ENCODE data around the gene EFCAB10. TPM values are rescaled to one million over a fixed set of nuclear protein-coding genes. Genes with fewer than 3 reads are reported as not detected.

The EFCAB10 gene
- total RNA-seq, 1 donor from 2014 or later: 2.0 TPM

- H3K4me1 Mint-ChIP-seq (ENCODE audit: unreplicated experiment): peaks cover 13% of the 10 kb centered on the region
- DNase-seq (ENCODE audit: extremely low spot score, unreplicated experiment): no peak
- H3K4me3 Mint-ChIP-seq: no peak overlapping the region
- TF ChIP-seq, protein P1, sequence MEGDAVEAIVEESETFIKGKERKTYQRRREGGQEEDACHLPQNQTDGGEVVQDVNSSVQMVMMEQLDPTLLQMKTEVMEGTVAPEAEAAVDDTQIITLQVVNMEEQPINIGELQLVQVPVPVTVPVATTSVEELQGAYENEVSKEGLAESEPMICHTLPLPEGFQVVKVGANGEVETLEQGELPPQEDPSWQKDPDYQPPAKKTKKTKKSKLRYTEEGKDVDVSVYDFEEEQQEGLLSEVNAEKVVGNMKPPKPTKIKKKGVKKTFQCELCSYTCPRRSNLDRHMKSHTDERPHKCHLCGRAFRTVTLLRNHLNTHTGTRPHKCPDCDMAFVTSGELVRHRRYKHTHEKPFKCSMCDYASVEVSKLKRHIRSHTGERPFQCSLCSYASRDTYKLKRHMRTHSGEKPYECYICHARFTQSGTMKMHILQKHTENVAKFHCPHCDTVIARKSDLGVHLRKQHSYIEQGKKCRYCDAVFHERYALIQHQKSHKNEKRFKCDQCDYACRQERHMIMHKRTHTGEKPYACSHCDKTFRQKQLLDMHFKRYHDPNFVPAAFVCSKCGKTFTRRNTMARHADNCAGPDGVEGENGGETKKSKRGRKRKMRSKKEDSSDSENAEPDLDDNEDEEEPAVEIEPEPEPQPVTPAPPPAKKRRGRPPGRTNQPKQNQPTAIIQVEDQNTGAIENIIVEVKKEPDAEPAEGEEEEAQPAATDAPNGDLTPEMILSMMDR (conservative IDR thresholded peaks at IDR 0.05): no peak
- no peaks in the 10 kb centered on the region for H3K36me3 Mint-ChIP-seq
- H3K9me3 Mint-ChIP-seq: no peaks in the 10 kb centered on the region
- no peaks in the 10 kb centered on the region for H3K27me3 Mint-ChIP-seq
- no peak overlapping the region for H3K27ac Mint-ChIP-seq
Observed at GRCh38 chr7:105591522-105591921, 10.2 kb upstream of the EFCAB10 start.

GRCh38 chr7:105590793-105591192 lies 9.5 kb upstream of the EFCAB10 start:
- no peaks in the 10 kb centered on the region for H3K36me3 Mint-ChIP-seq
- no peak for DNase-seq (ENCODE audit: extremely low spot score, unreplicated experiment)
- TF ChIP-seq, protein P1 (conservative IDR thresholded peaks at IDR 0.05): no peak
- peaks cover 13% of the 10 kb centered on the region for H3K4me1 Mint-ChIP-seq (ENCODE audit: unreplicated experiment)
- H3K9me3 Mint-ChIP-seq: no peaks in the 10 kb centered on the region
- H3K27me3 Mint-ChIP-seq: no peaks in the 10 kb centered on the region
- no peak overlapping the region for H3K27ac Mint-ChIP-seq
- H3K4me3 Mint-ChIP-seq: no peak overlapping the region

GRCh38 chr7:105589356-105590077 lies 8.2 kb upstream of the EFCAB10 start:
- Mint-ChIP-seq H3K9me3 (no peaks in the 10 kb centered on the region), H3K27ac (no peak overlapping the region), H3K4me3 (no peak overlapping the region), H3K36me3 (no peaks in the 10 kb centered on the region), H3K27me3 (no peaks in the 10 kb centered on the region), H3K4me1 (ENCODE audit: unreplicated experiment) (peaks cover 13% of the 10 kb centered on the region)
- no peak for DNase-seq (ENCODE audit: extremely low spot score, unreplicated experiment)
- TF ChIP-seq, protein P1 (conservative IDR thresholded peaks at IDR 0.05): peak; percentile 77

DNA sequence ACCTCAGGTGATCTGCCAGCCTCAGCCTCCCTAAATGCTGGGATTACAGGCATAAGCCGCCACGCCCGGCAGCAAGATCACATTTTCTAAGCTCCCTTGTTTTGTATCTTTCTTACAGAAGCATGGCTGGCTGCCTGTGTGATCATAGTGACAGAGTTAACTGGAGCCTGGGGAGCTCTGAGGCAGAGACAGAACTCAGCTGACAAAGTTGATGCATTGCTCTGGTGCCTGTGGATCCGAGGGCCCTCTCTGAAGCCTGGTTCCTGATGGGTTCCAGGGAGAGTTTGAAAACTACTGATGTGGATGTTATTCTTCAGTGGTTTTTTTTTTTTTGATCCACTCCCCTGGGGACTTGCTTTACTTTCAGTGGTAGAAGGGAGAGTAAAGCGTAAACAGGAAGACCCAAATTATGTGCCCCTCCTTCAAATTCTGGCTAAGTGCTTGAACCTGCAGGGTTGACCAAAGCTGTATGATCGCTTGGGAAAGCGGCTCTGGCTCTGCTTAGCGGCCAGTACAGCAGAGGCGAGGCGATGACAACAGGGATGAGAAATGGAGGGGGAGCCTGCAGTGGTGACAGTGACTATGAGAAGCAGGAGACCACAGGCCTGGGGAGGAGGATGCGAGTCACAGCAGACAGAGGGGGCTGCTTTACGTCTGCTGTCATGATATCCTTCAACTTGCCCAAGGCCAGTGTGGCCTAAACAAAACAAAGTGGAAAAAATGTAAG lies 6.8 kb upstream of the EFCAB10 start:
- Mint-ChIP-seq H3K27me3 (no peaks in the 10 kb centered on the region), H3K27ac (no peak overlapping the region), H3K9me3 (no peaks in the 10 kb centered on the region), H3K4me1 (ENCODE audit: unreplicated experiment) (peaks cover 13% of the 10 kb centered on the region), H3K4me3 (no peak overlapping the region), H3K36me3 (no peaks in the 10 kb centered on the region)
- no peak for DNase-seq (ENCODE audit: extremely low spot score, unreplicated experiment)
- TF ChIP-seq, protein P1 (conservative IDR thresholded peaks at IDR 0.05): no peak

GRCh38 chr7:105585850-105586500 lies 4.7 kb upstream of the EFCAB10 start:
- H3K4me3 Mint-ChIP-seq: no peak overlapping the region
- no peaks in the 10 kb centered on the region for H3K36me3 Mint-ChIP-seq
- DNase-seq (ENCODE audit: extremely low spot score, unreplicated experiment): no peak
- TF ChIP-seq, protein P1 (conservative IDR thresholded peaks at IDR 0.05): no peak
- no peaks in the 10 kb centered on the region for H3K9me3 Mint-ChIP-seq
- no peak overlapping the region for H3K27ac Mint-ChIP-seq
- H3K27me3 Mint-ChIP-seq: no peaks in the 10 kb centered on the region
- H3K4me1 Mint-ChIP-seq (ENCODE audit: unreplicated experiment): peaks cover 25% of the 10 kb centered on the region

Data from type B pancreatic cell (in vitro differentiated cells).